ENCODE measurements around the gene PCDHA1. TPM values are rescaled to one million over a fixed set of nuclear protein-coding genes. Genes with fewer than 3 reads are reported as not detected.
A peak's percentile ranks its signal among the peaks of the same experiment; 100 is the strongest.
"Not testable (repeated sequence)": the region's sequence is repeated elsewhere in the genome, so short reads cannot be mapped to it uniquely, and the experiment has no call there.

The PCDHA1 gene
- total RNA-seq, 1 donor from 2014 or later, result not detected

GRCh38 chr5:140800816-140801493 is 15.0 kb downstream of the PCDHA1 start, which contains the start of gene PCDHA3:
Gene PCDHA3, plus strand, starts transcription at chr5:140801057.
- peak; percentile 42 for TF ChIP-seq CTCF (conservative IDR thresholded peaks at IDR 0.05; ENCODE audit: low read depth, low read length)
- DNase-seq (ENCODE audit: low read depth), result no peak
- H3K4me3 ChIP-seq (ENCODE audit: low read depth, low read length), result peak within 1 kb of the TSS; percentile 44

DNA sequence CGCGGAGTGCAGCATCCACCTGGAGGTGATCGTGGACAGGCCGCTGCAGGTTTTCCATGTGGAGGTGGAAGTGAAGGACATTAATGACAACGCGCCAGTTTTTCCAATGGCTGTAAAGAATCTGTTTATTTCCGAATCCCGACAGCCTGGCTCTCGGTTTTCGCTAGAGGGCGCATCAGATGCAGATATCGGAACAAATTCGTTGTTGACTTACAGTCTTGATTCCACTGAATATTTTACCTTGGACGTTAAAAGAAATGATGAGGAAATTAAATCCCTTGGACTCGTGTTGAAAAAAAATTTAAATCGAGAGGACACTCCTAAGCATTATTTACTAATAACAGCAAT is 15.5 kb downstream of the PCDHA1 start:
- no peak for DNase-seq (ENCODE audit: low read depth)
- peak overlapping the region; percentile 44 for H3K4me3 ChIP-seq (ENCODE audit: low read depth, low read length)
- TF ChIP-seq CTCF (conservative IDR thresholded peaks at IDR 0.05; ENCODE audit: low read depth, low read length), result peak; percentile 44

- DNase-seq (ENCODE audit: low read depth); H3K4me3 ChIP-seq (ENCODE audit: low read depth, low read length): not testable (repeated sequence)
Observed at GRCh38 chr5:140802381-140802780, 16.4 kb downstream of the PCDHA1 start.

DNA sequence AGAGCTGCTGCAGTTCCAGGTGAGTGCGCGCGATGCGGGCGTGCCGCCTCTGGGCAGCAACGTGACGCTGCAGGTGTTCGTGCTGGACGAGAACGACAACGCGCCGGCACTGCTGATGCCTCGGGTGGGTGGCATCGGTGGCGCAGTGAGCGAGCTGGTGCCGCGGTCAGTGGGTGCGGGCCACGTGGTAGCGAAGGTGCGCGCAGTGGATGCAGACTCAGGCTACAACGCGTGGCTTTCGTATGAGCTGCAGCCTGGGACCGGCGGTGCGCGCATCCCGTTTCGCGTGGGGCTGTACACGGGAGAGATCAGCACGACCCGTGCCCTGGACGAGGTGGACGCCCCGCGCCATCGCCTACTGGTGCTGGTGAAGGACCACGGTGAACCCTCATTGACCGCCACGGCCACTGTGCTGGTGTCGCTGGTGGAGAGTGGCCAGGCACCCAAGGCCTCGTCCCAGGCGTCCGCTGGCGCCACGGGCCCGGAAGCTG is 16.9 kb downstream of the PCDHA1 start:
- TF ChIP-seq CTCF (conservative IDR thresholded peaks at IDR 0.05; ENCODE audit: low read depth, low read length), result no peak
- no peak for DNase-seq (ENCODE audit: low read depth)
- no peak overlapping the region for H3K4me3 ChIP-seq (ENCODE audit: low read depth, low read length)

GRCh38 chr5:140806834-140807775 is 21.2 kb downstream of the PCDHA1 start, which contains the start of gene PCDHA4:
Gene PCDHA4, plus strand, starts transcription at chr5:140807068.
- H3K4me3 ChIP-seq (ENCODE audit: low read depth, low read length), result peak within 1 kb of the TSS; percentile 52
- no peak for DNase-seq (ENCODE audit: low read depth)
- TF ChIP-seq CTCF (conservative IDR thresholded peaks at IDR 0.05; ENCODE audit: low read depth, low read length), result peak; percentile 59

- DNase-seq (ENCODE audit: low read depth); H3K4me3 ChIP-seq (ENCODE audit: low read depth, low read length): not testable (repeated sequence)
Observed at GRCh38 chr5:140808241-140808888, 22.4 kb downstream of the PCDHA1 start.

GRCh38 chr5:140808889-140809291 is 22.9 kb downstream of the PCDHA1 start:
- no peak for TF ChIP-seq CTCF (conservative IDR thresholded peaks at IDR 0.05; ENCODE audit: low read depth, low read length)
- no peak for DNase-seq (ENCODE audit: low read depth)

More at GRCh38 chr5:140808889-140809291, 22.9 kb downstream of the PCDHA1 start:
- H3K4me3 ChIP-seq (ENCODE audit: low read depth, low read length), result no peak overlapping the region
